PC-9 (cell line): Measurements from ENCODE around the gene PBX1. TPM values are rescaled to one million over a fixed set of nuclear protein-coding genes. Genes with fewer than 3 reads are reported as not detected.
A peak's percentile ranks its signal among the peaks of the same experiment; 100 is the strongest.

Experiments
- BruUV-seq: library from RNA; stranded (reverse); fragments of 400-500 nt; replicated peaks from 2 replicates; lab custom pipeline; 2021; lab: Mats Ljungman, UMichigan
- CTCF ChIA-PET: fragments of 300-600 bp; sonication (Branson Sonifier 250); formaldehyde crosslinking; loops from one replicate; lab custom pipeline; 2022; ENCODE audit warnings: antibody characterized with exemption; lab: Charles Lee
- POLR2A ChIA-PET: fragments of 300-600 bp; sonication (Branson Sonifier 250); formaldehyde crosslinking; loops from one replicate; lab custom pipeline; 2022; ENCODE audit warnings: antibody characterized with exemption; ENCODE audit not compliant: unreplicated experiment; lab: Charles Lee
- DNase-seq, 2 experiments: peaks; one replicate each; pipeline versions ENCODE4 v3.0.0 to v3.0.0-alpha.2; 2015 to 2022; ENCODE audit warnings: mixed read lengths in 1 of 2
- H2AFZ ChIP-seq: fragments of 200-600 bp; sonication (generic); 2 replicates; pipeline ENCODE4 v1.8.1; 2017; ENCODE audit warnings: antibody characterized with exemption
- H3F3A ChIP-seq: fragments of 200-600 bp; sonication (generic); 2 replicates; pipeline ENCODE4 v1.8.1; 2017; ENCODE audit warnings: antibody characterized with exemption, mild to moderate bottlenecking, low read depth; ENCODE audit not compliant: insufficient read depth
- H3K27ac ChIP-seq: fragments of 200-600 bp; sonication (generic); 2 replicates; pipeline ENCODE4 v1.6.1; 2016; ENCODE audit warnings: mixed run types
- H3K27me3 ChIP-seq: fragments of 200-600 bp; sonication (generic); 2 replicates; pipeline ENCODE4 v1.6.1; 2016; ENCODE audit warnings: low read depth, mixed run types; ENCODE audit not compliant: insufficient read depth
- H3K36me3 ChIP-seq: fragments of 200-600 bp; sonication (generic); 2 replicates; pipeline ENCODE4 v1.6.1; 2016; ENCODE audit warnings: low read depth, mixed run types
- H3K4me1 ChIP-seq: fragments of 200-600 bp; sonication (generic); replicated peaks from 2 replicates; pipeline ENCODE4 v1.6.1; 2016; ENCODE audit warnings: mixed run types; ENCODE audit not compliant: insufficient read depth
- H3K4me2 ChIP-seq: fragments of 200-600 bp; sonication (generic); 2 replicates; pipeline ENCODE4 v1.6.1; 2017; ENCODE audit warnings: mixed run types
- H3K4me3 ChIP-seq: fragments of 200-600 bp; sonication (generic); 2 replicates; pipeline ENCODE4 v1.6.1; 2016; ENCODE audit warnings: mixed run types
- H3K79me2 ChIP-seq: fragments of 200-600 bp; sonication (generic); 2 replicates; pipeline ENCODE4 v1.6.1; 2017; ENCODE audit warnings: low read depth, mixed run types
- H3K9me2 ChIP-seq: fragments of 200-600 bp; sonication (generic); 2 replicates; pipeline ENCODE4 v1.8.1; 2017; ENCODE audit warnings: mild to moderate bottlenecking; ENCODE audit not compliant: insufficient read depth
- H3K9me3 ChIP-seq: fragments of 200-600 bp; sonication (generic); 2 replicates; pipeline ENCODE4 v1.8.1; 2016; ENCODE audit warnings: low read depth; ENCODE audit not compliant: insufficient read depth
- H4K20me1 ChIP-seq: fragments of 200-600 bp; sonication (generic); 2 replicates; pipeline ENCODE4 v1.8.1; 2017; ENCODE audit not compliant: insufficient read depth
- EZH2 ChIP-seq: fragments of 200-600 bp; sonication (generic); IDR thresholded peaks from 2 replicates; pipeline ENCODE4 v1.8.0; 2017; ENCODE audit warnings: antibody characterized with exemption, low read depth
- intact Hi-C: fragments of 100-400 bp; cut with micrococcal nuclease; formaldehyde crosslinking; loops from one replicate; pipeline ENCODE4 v1.10.0; 2022; ENCODE audit not compliant: unreplicated experiment
- total RNA-seq: library from RNA; stranded (reverse); gene quantifications from 2 replicates; pipeline ENCODE4 v1.2.3, GENCODE V29; 2021
- TF ChIP-seq, protein P1 (sequence below): fragments of 200-600 bp; sonication (generic); conservative IDR thresholded peaks from 2 replicates; pipeline ENCODE4 v1.6.1; 2017; ENCODE audit warnings: mixed run types, antibody characterized with exemption, mild to moderate bottlenecking, moderate library complexity

The PBX1 gene
- total RNA-seq, 1 experiment from 2014 or later, result 57.7 TPM

GRCh38 chr1:164625004-164625617 is 66.1 kb downstream of the PBX1 start:
- no TSS peak for BruUV-seq
- Histone ChIP-seq H3K27me3 (no peaks in the 10 kb centered on the region), H2AFZ (no peak overlapping the region), H3K36me3 (peaks cover 14% of the 10 kb centered on the region; the same call in 1 of the 2 replicates), H4K20me1 (no peaks in the 10 kb centered on the region), H3F3A (peaks cover 8% of the 10 kb centered on the region; the same call in 1 of the 2 replicates), H3K27ac (no peak overlapping the region), H3K4me1 (peaks cover 9% of the 10 kb centered on the region), H3K79me2 (0 out of 2 replicates have a peak, but pooled peaks cover 5% of the 10 kb centered on the region), H3K9me3 (no peaks in the 10 kb centered on the region), H3K4me3 (no peak overlapping the region), H3K4me2 (no peak overlapping the region), H3K9me2 (no peaks in the 10 kb centered on the region)
- intact Hi-C loops, result no loop called here
- DNase-seq, result no peak
- ChIA-PET POLR2A (interaction anchor here (0.6 kb wide), 1 partner anchor 122 kb away, joined by 6 read pairs; no protein-coding TSS in a partner anchor), CTCF (interaction anchor here (0.6 to 0.7 kb wide), 2 partner anchors 14 to 114 kb away, joined by 3 read pairs; no protein-coding TSS in a partner anchor)
- TF ChIP-seq, protein P1, sequence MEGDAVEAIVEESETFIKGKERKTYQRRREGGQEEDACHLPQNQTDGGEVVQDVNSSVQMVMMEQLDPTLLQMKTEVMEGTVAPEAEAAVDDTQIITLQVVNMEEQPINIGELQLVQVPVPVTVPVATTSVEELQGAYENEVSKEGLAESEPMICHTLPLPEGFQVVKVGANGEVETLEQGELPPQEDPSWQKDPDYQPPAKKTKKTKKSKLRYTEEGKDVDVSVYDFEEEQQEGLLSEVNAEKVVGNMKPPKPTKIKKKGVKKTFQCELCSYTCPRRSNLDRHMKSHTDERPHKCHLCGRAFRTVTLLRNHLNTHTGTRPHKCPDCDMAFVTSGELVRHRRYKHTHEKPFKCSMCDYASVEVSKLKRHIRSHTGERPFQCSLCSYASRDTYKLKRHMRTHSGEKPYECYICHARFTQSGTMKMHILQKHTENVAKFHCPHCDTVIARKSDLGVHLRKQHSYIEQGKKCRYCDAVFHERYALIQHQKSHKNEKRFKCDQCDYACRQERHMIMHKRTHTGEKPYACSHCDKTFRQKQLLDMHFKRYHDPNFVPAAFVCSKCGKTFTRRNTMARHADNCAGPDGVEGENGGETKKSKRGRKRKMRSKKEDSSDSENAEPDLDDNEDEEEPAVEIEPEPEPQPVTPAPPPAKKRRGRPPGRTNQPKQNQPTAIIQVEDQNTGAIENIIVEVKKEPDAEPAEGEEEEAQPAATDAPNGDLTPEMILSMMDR, result peak; percentile 58
- TF ChIP-seq EZH2, result no peak

- no TSS peak for BruUV-seq
- Histone ChIP-seq H3K36me3 (peaks cover 14% of the 10 kb centered on the region; the same call in 1 of the 2 replicates), H2AFZ (no peak overlapping the region), H3K9me2 (no peaks in the 10 kb centered on the region), H3K4me2 (no peak overlapping the region), H3F3A (peaks cover 24% of the 10 kb centered on the region), H3K27ac (no peak overlapping the region; the same call in 1 of the 2 replicates), H4K20me1 (no peaks in the 10 kb centered on the region), H3K79me2 (peaks cover 32% of the 10 kb centered on the region), H3K4me3 (no peak overlapping the region), H3K4me1 (peaks cover 29% of the 10 kb centered on the region), H3K27me3 (no peaks in the 10 kb centered on the region), H3K9me3 (no peaks in the 10 kb centered on the region)
- TF ChIP-seq EZH2, result no peak
- TF ChIP-seq, protein P1, result no peak
- no peak for DNase-seq
- CTCF ChIA-PET, result no interaction called here
- POLR2A ChIA-PET, result no interaction called here
- intact Hi-C loops, result no loop called here
These were observed 69.8 kb downstream of the PBX1 start for GRCh38 chr1:164628772-164629171.

DNA sequence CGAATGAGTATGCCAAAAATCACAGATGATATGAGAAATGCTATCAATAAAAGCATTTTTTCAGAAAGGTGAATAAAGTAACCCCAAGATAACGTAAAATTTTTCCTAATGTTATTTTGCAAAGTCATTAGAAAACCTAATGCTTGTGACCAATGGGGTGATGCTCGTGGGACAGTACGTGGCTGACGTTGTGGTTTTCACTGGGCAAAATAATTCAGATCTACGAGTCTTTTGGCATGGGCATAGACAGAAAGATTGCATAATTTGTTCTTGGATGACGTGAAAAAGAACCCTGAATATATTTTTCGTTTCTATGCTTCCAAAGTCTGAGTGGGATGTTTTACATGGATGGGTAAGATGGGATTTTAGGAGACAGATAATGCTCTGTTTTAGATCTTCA is 71.0 kb downstream of the PBX1 start:
- no peak overlapping the region for H2AFZ ChIP-seq
- no peaks in the 10 kb centered on the region for H3K9me2 ChIP-seq
- intact Hi-C loops, result loop anchor here (5.0 kb wide), 1 partner anchor 117 kb away; no protein-coding TSS in a partner anchor
- DNase-seq, result no peak
- H3K79me2 ChIP-seq, result peaks cover 30% of the 10 kb centered on the region
- no peak for TF ChIP-seq EZH2
- TF ChIP-seq, protein P1, result no peak
- peaks cover 14% of the 10 kb centered on the region; the same call in 1 of the 2 replicates for H3K36me3 ChIP-seq
- no peaks in the 10 kb centered on the region for H3K27me3 ChIP-seq
- BruUV-seq, result no TSS peak
- H3K4me2 ChIP-seq, result peak overlapping the region; percentile 64
- peak overlapping the region; percentile 95 for H3K27ac ChIP-seq
- no peak overlapping the region for H3K4me3 ChIP-seq
- CTCF ChIA-PET, result no interaction called here
- POLR2A ChIA-PET, result no interaction called here
- H4K20me1 ChIP-seq, result no peaks in the 10 kb centered on the region
- H3K4me1 ChIP-seq, result peaks cover 29% of the 10 kb centered on the region
- peaks cover 24% of the 10 kb centered on the region for H3F3A ChIP-seq
- H3K9me3 ChIP-seq, result no peaks in the 10 kb centered on the region
